Measurements from ENCODE around the gene CXCL13. TPM values are rescaled to one million over a fixed set of nuclear protein-coding genes. Genes with fewer than 3 reads are reported as not detected.

CXCL13 gene
- total RNA-seq, 6 experiments from 2014 or later, result not detected

GRCh38 chr4:77615153-77615552, 9.5 kb downstream of the CXCL13 start:
- no peaks in the 10 kb centered on the region for H3K36me3 Mint-ChIP-seq (ENCODE audit: low read depth)
- TF ChIP-seq CTCF (IDR thresholded peaks at IDR 0.05), result no peak
- DNase-seq, result no peak
- peak overlapping the region; percentile 13; the same call in 1 of the 2 replicates for H3K4me3 Mint-ChIP-seq
- H3K9me3 Mint-ChIP-seq, result no peaks in the 10 kb centered on the region
- no peak overlapping the region for H3K27ac Mint-ChIP-seq
- peaks cover 8% of the 10 kb centered on the region for H3K4me1 Mint-ChIP-seq (ENCODE audit: low read depth)
- peaks cover 30% of the 10 kb centered on the region for H3K27me3 Mint-ChIP-seq (ENCODE audit: insufficient read depth)

- Mint-ChIP-seq H3K36me3 (ENCODE audit: low read depth) (no peaks in the 10 kb centered on the region), H3K4me3 (no peak overlapping the region), H3K4me1 (ENCODE audit: low read depth) (peaks cover 8% of the 10 kb centered on the region), H3K27ac (no peak overlapping the region), H3K9me3 (no peaks in the 10 kb centered on the region), H3K27me3 (ENCODE audit: insufficient read depth) (peaks cover 25% of the 10 kb centered on the region)
- DNase-seq, result no peak
- TF ChIP-seq CTCF (IDR thresholded peaks at IDR 0.05), result no peak
These were observed 11.6 kb downstream of the CXCL13 start for GRCh38 chr4:77617203-77617602.

GRCh38 chr4:77618383-77619241, 13.0 kb downstream of the CXCL13 start:
- H3K4me3 Mint-ChIP-seq, result no peak overlapping the region
- H3K27ac Mint-ChIP-seq, result no peak overlapping the region
- H3K36me3 Mint-ChIP-seq (ENCODE audit: low read depth), result no peaks in the 10 kb centered on the region
- H3K27me3 Mint-ChIP-seq (ENCODE audit: insufficient read depth), result peaks cover 24% of the 10 kb centered on the region
- peak; percentile 63 for DNase-seq
- peak; percentile 88 for TF ChIP-seq CTCF (IDR thresholded peaks at IDR 0.05)
- H3K4me1 Mint-ChIP-seq (ENCODE audit: low read depth), result peaks cover 8% of the 10 kb centered on the region
- no peaks in the 10 kb centered on the region for H3K9me3 Mint-ChIP-seq

GRCh38 chr4:77619408-77619807, 13.8 kb downstream of the CXCL13 start:
- Mint-ChIP-seq H3K4me1 (ENCODE audit: low read depth) (peaks cover 8% of the 10 kb centered on the region), H3K9me3 (no peaks in the 10 kb centered on the region), H3K27me3 (ENCODE audit: insufficient read depth) (peaks cover 25% of the 10 kb centered on the region), H3K4me3 (no peak overlapping the region), H3K36me3 (ENCODE audit: low read depth) (no peaks in the 10 kb centered on the region), H3K27ac (no peak overlapping the region)
- no peak for TF ChIP-seq CTCF (IDR thresholded peaks at IDR 0.05)
- no peak for DNase-seq

- H3K4me1 Mint-ChIP-seq (ENCODE audit: low read depth), result peaks cover 8% of the 10 kb centered on the region
- no peak overlapping the region for H3K27ac Mint-ChIP-seq
- H3K27me3 Mint-ChIP-seq (ENCODE audit: insufficient read depth), result peaks cover 19% of the 10 kb centered on the region
- no peak for DNase-seq
- TF ChIP-seq CTCF (IDR thresholded peaks at IDR 0.05), result no peak
- no peak overlapping the region for H3K4me3 Mint-ChIP-seq
- no peaks in the 10 kb centered on the region for H3K9me3 Mint-ChIP-seq
- H3K36me3 Mint-ChIP-seq (ENCODE audit: low read depth), result no peaks in the 10 kb centered on the region
These were observed 15.6 kb downstream of the CXCL13 start for GRCh38 chr4:77621254-77621653.

Data from HFFc6 (cell line).